ENCODE results near the gene RPS24. TPM values are rescaled to one million over a fixed set of nuclear protein-coding genes. Genes with fewer than 3 reads are reported as not detected.
"Not testable (repeated sequence)": the region's sequence is repeated elsewhere in the genome, so short reads cannot be mapped to it uniquely, and the experiment has no call there.

The RPS24 gene
- total RNA-seq, 1 experiment from 2014 or later, result 1,941 TPM

- Mint-ChIP-seq H3K4me3 (ENCODE audit: low read depth, unreplicated experiment) (no peak overlapping the region), H3K9me3 (ENCODE audit: low read depth, unreplicated experiment) (no peaks in the 10 kb centered on the region), H3K27me3 (ENCODE audit: unreplicated experiment) (no peaks in the 10 kb centered on the region), H3K27ac (ENCODE audit: unreplicated experiment) (no peak overlapping the region), H3K36me3 (ENCODE audit: insufficient read depth, unreplicated experiment) (peaks cover 49% of the 10 kb centered on the region), H3K4me1 (ENCODE audit: low read depth, unreplicated experiment) (no peaks in the 10 kb centered on the region)
- intact Hi-C loops (cut with micrococcal nuclease; ENCODE audit: unreplicated experiment), result no loop called here
- no peak for TF ChIP-seq CTCF (IDR thresholded peaks at IDR 0.05; ENCODE audit: unreplicated experiment)
- no peak for DNase-seq
- CTCF ChIA-PET, result no interaction called here
- no TSS peak for BruUV-seq (replicated peaks)
Observed at GRCh38 chr10:77993620-77994019, 40.0 kb upstream of the RPS24 start.

DNA sequence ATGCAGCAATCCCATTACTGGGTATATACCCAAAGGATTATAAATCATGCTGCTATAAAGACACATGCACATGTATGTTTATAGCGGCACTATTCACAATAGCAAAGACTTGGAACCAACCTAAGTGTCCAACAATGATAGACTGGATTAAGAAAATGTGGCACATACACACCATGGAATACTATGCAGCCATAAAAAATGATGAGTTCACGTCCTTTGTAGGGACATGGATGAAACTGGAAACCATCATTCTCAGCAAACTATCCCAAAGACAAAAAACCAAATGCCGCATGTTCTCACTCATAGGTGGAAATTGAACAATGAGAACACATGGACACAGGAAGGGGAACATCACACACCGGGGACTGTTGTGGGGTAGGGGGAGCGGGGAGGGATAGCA lies 34.9 kb upstream of the RPS24 start:
- DNase-seq; CTCF ChIA-PET; BruUV-seq (replicated peaks); H3K27ac Mint-ChIP-seq (ENCODE audit: unreplicated experiment); H3K4me3 Mint-ChIP-seq (ENCODE audit: low read depth, unreplicated experiment); H3K9me3 Mint-ChIP-seq (ENCODE audit: low read depth, unreplicated experiment); H3K27me3 Mint-ChIP-seq (ENCODE audit: unreplicated experiment); H3K4me1 Mint-ChIP-seq (ENCODE audit: low read depth, unreplicated experiment); intact Hi-C loops (cut with micrococcal nuclease; ENCODE audit: unreplicated experiment): not testable (repeated sequence)
- peaks cover 27% of the 10 kb centered on the region for H3K36me3 Mint-ChIP-seq (ENCODE audit: insufficient read depth, unreplicated experiment)

- H3K27me3 Mint-ChIP-seq (ENCODE audit: unreplicated experiment), result no peaks in the 10 kb centered on the region
- no peaks in the 10 kb centered on the region for H3K9me3 Mint-ChIP-seq (ENCODE audit: low read depth, unreplicated experiment)
- BruUV-seq (replicated peaks), result no TSS peak
- no peak for TF ChIP-seq CTCF (IDR thresholded peaks at IDR 0.05; ENCODE audit: unreplicated experiment)
- H3K36me3 Mint-ChIP-seq (ENCODE audit: insufficient read depth, unreplicated experiment), result peaks cover 31% of the 10 kb centered on the region
- H3K4me3 Mint-ChIP-seq (ENCODE audit: low read depth, unreplicated experiment), result no peak overlapping the region
- CTCF ChIA-PET, result no interaction called here
- no peaks in the 10 kb centered on the region for H3K4me1 Mint-ChIP-seq (ENCODE audit: low read depth, unreplicated experiment)
- no peak overlapping the region for H3K27ac Mint-ChIP-seq (ENCODE audit: unreplicated experiment)
- intact Hi-C loops (cut with micrococcal nuclease; ENCODE audit: unreplicated experiment), result loop anchor here (10.0 kb wide), 1 partner anchor 155 kb away; no protein-coding TSS in a partner anchor
- DNase-seq, result no peak
Observed at GRCh38 chr10:78000206-78000605, 33.5 kb upstream of the RPS24 start.

DNA sequence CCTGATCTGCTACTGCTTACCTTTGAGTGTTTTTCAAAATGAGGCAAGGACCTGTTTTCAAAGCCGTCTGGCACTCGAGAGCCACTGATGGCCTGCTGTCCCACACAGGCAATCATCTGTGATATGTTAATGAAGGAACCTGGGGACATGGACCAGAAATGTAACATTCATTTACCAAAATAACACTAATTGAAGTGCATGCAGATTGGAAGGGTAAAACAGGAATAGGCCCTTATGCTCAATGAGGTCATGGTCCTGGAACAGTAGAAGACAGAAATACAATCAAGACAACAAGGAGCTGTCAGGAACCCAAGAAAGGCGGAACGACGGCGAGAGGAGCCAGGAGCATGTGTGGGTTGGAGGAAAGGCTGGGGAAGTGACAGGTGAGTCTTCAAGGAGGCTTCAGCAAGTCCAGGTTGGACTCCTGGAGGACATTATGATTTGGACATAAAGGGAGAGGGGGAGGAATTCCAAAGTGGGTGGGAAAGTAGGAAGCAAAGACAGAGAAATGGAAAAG lies 32.6 kb upstream of the RPS24 start:
- CTCF ChIA-PET, result no interaction called here
- H3K4me1 Mint-ChIP-seq (ENCODE audit: low read depth, unreplicated experiment), result no peaks in the 10 kb centered on the region
- intact Hi-C loops (cut with micrococcal nuclease; ENCODE audit: unreplicated experiment), result loop anchor here (10.0 kb wide), 1 partner anchor 156 kb away; no protein-coding TSS in a partner anchor
- BruUV-seq (replicated peaks), result no TSS peak
- no peaks in the 10 kb centered on the region for H3K9me3 Mint-ChIP-seq (ENCODE audit: low read depth, unreplicated experiment)
- H3K27ac Mint-ChIP-seq (ENCODE audit: unreplicated experiment), result no peak overlapping the region
- DNase-seq, result no peak
- TF ChIP-seq CTCF (IDR thresholded peaks at IDR 0.05; ENCODE audit: unreplicated experiment), result no peak
- no peak overlapping the region for H3K4me3 Mint-ChIP-seq (ENCODE audit: low read depth, unreplicated experiment)
- H3K27me3 Mint-ChIP-seq (ENCODE audit: unreplicated experiment), result no peaks in the 10 kb centered on the region
- peaks cover 37% of the 10 kb centered on the region for H3K36me3 Mint-ChIP-seq (ENCODE audit: insufficient read depth, unreplicated experiment)

DNA sequence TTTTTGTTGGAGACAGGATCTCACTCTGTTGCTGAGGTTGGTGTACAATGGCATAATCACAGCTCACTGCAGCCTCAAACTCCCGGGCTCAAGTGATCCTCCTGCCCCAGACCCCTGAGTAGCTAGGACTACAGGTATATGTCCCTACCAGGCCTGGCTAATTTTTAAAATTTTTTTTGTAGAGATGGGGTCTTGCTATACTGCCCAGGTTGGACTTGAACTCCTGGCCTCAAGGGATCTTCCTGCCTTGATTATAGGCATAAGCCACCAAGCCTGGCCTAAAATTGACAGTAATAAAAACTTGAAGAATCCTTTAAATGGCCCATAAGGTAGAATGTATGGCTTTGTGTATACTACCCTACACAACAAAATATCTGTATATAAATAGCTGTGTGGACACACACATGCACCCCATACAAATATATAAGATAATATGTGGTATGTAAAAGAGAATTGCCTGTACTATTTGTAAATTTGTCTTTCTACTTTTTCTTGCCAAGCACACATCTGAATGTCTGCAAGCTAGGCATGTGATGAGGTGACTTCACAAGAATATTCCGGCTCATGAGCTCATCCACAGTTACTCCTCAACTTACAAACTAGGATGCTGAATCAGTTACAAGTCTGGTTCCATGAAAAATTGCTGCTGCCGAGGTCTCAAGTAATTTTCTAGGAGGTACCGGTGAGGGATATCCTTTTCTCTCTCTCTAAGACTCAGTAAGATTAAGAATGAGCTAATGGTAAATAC lies 30.9 kb upstream of the RPS24 start:
- CTCF ChIA-PET, result no interaction called here
- intact Hi-C loops (cut with micrococcal nuclease; ENCODE audit: unreplicated experiment), result loop anchor here (10.0 kb wide), 1 partner anchor 158 kb away; no protein-coding TSS in a partner anchor
- no peaks in the 10 kb centered on the region for H3K9me3 Mint-ChIP-seq (ENCODE audit: low read depth, unreplicated experiment)
- no TSS peak for BruUV-seq (replicated peaks)
- no peak overlapping the region for H3K27ac Mint-ChIP-seq (ENCODE audit: unreplicated experiment)
- no peak for TF ChIP-seq CTCF (IDR thresholded peaks at IDR 0.05; ENCODE audit: unreplicated experiment)
- no peak overlapping the region for H3K4me3 Mint-ChIP-seq (ENCODE audit: low read depth, unreplicated experiment)
- no peak for DNase-seq
- H3K4me1 Mint-ChIP-seq (ENCODE audit: low read depth, unreplicated experiment), result no peaks in the 10 kb centered on the region
- H3K36me3 Mint-ChIP-seq (ENCODE audit: insufficient read depth, unreplicated experiment), result peaks cover 43% of the 10 kb centered on the region
- no peaks in the 10 kb centered on the region for H3K27me3 Mint-ChIP-seq (ENCODE audit: unreplicated experiment)

All from Calu3 (cell line).